MG63 (cell line): ENCODE results near the gene PKDREJ. TPM values are rescaled to one million over a fixed set of nuclear protein-coding genes. Genes with fewer than 3 reads are reported as not detected.

Experiments
- DNase-seq: peaks from one replicate; pipeline ENCODE4 v3.0.0-alpha.2; 2020
- H3K27me3 ChIP-seq: fragments of 250-450 bp; sonication (Bioruptor Pico); 2 replicates; pipeline ENCODE4 v1.5.1; 2020; ENCODE audit warnings: mild to moderate bottlenecking, moderate library complexity
- H3K36me3 ChIP-seq: fragments of 250-450 bp; sonication (Bioruptor Pico); 2 replicates; pipeline ENCODE4 v1.5.1; 2020; ENCODE audit warnings: mild to moderate bottlenecking, moderate library complexity
- H3K4me3 ChIP-seq: fragments of 250-450 bp; sonication (Bioruptor Pico); 2 replicates; pipeline ENCODE4 v1.5.1; 2020; ENCODE audit warnings: mild to moderate bottlenecking, moderate library complexity
- H3K9me3 ChIP-seq: fragments of 250-450 bp; sonication (Bioruptor Pico); 2 replicates; pipeline ENCODE4 v1.5.1; 2020; ENCODE audit warnings: mild to moderate bottlenecking, moderate library complexity
- total RNA-seq: library from RNA; depleted of rRNA; stranded (reverse); fragments of >200 nt; shearing (Covaris generic); gene quantifications from 2 replicates; pipeline ENCODE4 v1.2.3, GENCODE V29; 2014; ENCODE audit warnings: low replicate concordance

Gene PKDREJ
- total RNA-seq, 1 experiment from 2014 or later: not detected

DNA sequence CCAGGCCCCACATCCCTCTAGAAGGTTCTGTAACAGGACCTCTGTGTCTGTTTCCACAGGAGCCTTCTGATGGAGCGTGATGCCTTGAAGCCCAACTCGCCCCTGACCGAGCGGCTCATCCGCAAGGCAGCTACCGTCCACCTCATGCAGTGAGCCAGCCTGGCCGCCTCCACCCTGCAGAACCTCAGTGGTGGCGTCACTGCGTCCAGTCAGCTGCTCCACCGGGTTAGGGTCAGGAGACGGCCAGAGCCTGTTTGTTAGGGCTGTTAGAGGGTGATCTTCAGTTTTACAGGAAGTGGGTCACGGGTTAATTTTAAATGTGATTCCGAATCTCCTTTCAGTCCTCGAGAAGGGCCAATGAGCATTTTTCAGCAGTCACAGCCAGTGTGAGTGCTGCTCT is 29.6 kb upstream of the PKDREJ start:
- Histone ChIP-seq H3K36me3 (peaks cover 8% of the 10 kb centered on the region; the same call in 1 of the 2 replicates), H3K9me3 (no peaks in the 10 kb centered on the region), H3K27me3 (no peaks in the 10 kb centered on the region), H3K4me3 (no peak overlapping the region)
- no peak for DNase-seq

DNA sequence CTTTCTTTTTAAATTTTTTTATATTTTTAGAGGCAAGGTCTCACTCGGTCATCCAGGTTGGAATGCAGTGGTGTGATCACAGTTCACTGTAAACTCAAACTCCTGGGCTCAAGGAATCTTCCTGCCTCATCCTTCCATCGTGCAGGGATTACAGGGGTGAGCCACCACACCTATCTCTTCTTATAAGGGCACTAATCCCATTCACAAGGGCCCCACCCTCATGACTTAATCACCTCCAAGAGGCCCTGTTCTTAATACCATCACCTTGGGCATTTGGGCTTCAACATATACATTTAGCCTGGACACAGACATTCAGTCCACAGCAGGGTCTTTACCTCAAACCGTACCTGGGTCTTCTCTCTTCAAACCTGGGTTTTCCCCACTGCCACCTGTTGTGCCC is 29.0 kb upstream of the PKDREJ start:
- no peak for DNase-seq
- H3K9me3 ChIP-seq: no peaks in the 10 kb centered on the region
- no peaks in the 10 kb centered on the region for H3K27me3 ChIP-seq
- peaks cover 2% of the 10 kb centered on the region; the same call in 1 of the 2 replicates for H3K36me3 ChIP-seq
- H3K4me3 ChIP-seq: no peak overlapping the region

DNA sequence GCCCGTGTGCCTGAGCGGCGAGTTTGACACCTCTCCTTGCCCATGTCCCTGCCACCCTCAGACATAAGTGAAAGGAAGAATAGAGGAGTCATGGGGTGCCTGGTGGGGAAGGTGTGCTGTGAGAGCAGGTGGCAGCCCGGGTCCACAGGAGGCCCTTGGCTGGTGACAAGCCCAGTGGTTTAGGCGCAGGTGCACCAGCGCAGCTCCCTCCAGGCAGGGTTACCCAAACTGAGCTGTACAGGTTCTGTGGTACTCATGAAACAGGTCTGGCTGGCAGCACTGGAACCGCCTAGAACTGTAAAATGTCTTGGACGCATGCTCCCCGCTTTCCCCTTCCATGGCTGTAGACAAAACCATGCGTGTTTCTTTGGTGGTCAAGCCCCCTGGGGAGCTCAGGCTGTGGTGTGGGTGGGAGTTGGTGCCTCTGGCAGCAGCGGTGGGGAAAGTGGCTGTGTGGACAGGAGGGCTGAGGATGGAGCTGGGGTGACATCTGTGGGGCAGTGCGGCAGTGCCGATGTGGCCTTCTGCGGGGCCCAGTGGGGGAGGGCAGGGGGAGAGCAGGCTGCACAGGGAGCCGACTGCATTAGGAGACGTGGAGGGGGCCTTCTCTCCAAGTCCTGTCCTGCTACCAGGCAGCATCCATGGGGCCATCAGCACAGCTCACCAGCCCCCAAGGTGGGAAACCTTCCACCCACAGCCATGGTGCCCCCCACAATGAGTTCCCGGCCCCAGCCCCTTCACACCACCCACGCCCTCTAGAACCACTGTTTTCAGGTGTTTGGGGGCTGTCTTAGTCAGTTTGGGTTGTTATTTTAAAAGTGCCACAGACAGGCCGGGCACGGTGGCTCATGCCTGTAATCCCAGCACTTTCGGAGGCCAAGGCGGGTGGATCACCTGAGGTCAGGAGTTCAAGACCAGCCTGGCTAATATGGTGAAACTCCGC is 28.0 kb upstream of the PKDREJ start:
- H3K9me3 ChIP-seq: no peaks in the 10 kb centered on the region
- no peaks in the 10 kb centered on the region for H3K27me3 ChIP-seq
- H3K4me3 ChIP-seq: no peak overlapping the region
- DNase-seq: no peak
- H3K36me3 ChIP-seq: peaks cover 2% of the 10 kb centered on the region; the same call in 1 of the 2 replicates

DNA sequence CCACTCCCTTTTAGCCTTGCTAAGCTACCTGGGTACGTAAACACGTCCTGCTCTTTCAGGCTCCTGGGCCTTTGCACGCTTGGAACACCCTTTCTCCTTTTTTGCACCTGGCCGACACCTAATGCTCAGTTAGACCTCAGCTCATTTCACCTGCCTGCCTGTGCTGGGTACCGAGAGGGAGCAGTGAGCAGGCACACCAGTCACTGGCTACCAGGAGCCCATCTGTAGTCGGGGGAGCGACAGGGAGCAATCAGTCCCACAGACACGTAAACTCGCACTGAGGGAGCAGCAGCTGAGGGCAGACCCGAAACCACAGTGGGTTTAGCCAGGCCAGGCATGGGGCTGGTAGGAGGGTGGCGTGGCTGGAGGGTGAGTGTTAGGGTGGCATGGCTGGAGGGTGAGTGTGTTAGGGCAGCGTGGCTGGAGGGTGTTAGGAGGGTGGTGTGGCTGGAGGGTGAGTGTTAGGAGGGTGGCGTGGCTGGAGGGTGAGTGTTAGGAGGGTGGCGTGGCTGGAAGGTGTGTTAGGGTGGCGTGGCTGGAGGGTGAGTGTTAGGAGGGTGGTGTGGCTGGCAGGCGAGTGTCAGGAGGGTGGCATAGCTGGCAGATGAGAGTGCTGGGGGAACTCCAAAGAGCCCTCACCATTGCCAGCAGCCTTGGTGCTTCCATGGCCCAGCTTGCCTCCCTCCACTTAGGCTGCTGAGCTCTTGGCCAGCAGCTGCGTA is 27.1 kb upstream of the PKDREJ start:
- no peaks in the 10 kb centered on the region for H3K9me3 ChIP-seq
- DNase-seq: no peak

DNA sequence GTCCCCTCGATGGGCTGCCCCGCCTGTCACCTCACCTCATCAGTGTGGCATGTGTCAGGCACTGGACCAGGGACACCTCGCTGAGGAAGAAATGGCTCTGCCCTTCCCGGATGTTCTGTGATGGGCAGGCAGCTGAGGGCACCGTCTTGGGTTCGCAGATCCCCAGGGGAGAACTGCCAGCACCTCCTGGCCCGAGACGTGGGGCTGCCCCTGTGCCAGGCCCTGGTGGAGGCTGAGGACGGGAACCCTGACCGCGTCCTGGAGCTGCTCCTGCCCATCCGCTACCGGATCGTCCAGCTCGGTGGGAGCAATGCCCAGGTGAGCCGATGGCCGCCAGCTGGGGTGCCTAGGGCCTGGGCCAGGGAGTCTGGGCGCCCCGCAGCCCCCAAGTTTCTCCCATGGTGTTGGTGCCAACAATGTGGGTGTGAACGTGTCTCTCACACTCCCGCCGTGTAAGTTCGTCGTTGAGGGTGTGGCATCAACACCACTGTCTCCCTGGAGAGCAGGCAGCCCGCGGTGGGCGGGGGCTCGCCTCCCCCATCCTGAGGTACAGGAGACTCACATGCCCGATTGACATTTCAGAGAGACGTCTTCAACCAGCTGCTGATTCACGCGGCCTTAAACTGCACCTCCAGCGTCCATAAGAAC is 26.2 kb upstream of the PKDREJ start:
- no peak for DNase-seq
- peaks cover 10% of the 10 kb centered on the region for H3K36me3 ChIP-seq
- no peaks in the 10 kb centered on the region for H3K9me3 ChIP-seq
- no peaks in the 10 kb centered on the region for H3K27me3 ChIP-seq
- no peak overlapping the region for H3K4me3 ChIP-seq

More for the DNA sequence above, 27.1 kb upstream of the PKDREJ start:
- H3K36me3 ChIP-seq: peaks cover 5% of the 10 kb centered on the region
- H3K27me3 ChIP-seq: no peaks in the 10 kb centered on the region
- no peak overlapping the region for H3K4me3 ChIP-seq

DNA sequence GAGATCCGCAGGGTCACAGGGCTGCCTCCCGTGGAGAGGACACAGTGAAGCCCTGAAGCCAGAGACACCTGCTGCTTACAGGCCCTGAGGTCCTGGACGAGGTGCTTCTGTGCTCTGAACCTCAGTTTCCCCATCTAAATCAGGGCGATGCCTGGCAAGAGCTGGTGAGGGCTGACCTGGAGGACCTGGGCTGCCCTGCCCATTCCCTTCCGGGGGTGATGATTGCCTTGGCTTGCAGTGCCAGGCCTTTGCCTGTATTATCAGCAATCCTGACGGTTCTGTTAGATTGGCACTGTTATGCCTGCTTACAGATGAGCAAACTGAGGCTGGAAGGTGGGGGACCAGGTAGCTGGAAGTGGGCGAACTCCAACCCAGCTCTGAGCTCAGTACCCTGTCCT is 25.7 kb upstream of the PKDREJ start:
- H3K9me3 ChIP-seq: no peaks in the 10 kb centered on the region
- H3K4me3 ChIP-seq: no peak overlapping the region
- peaks cover 14% of the 10 kb centered on the region for H3K36me3 ChIP-seq
- no peak for DNase-seq
- H3K27me3 ChIP-seq: no peaks in the 10 kb centered on the region

DNA sequence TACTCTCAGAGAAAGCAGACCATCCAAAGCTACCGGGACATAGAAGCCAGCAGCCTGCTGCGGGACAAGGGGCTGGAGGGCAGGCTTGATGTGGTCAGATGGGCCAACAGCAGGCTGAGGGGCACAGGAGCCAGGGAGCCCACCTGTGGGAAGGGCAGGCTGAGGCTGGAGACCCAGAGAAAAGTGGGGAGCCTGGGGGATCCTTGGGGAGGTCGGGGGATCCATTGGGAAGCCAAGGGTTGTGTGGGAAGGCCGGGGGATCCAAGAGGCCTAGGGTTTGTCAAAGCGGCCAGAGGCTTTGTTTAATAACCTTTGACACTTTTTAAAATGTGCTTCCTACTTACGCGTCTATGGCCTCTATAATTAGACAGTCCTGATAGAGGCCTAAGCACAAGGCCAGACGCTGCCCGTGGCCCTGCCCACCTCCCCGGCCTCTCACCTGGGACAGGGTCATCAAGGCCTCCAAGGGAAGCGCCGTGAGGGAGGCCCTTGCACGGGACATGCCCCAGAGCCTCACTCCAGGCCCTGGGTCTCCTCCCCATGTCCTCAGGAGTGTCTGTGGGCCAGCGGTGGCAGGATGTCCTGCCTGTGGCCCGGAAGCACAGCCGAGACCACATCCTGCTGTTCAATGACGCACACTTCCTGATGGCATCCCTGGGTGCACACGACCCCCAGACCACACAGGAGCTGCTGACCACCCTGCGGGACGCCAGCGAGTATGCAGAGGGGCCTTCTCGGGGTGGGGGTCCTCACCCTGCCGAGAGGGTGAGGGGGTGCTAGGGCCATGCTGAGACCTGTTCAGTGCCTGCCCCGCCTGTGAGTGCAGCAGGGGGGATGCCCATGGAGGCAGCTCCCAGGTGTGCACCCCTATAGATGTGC is 25.0 kb upstream of the PKDREJ start:
- Histone ChIP-seq H3K9me3 (no peaks in the 10 kb centered on the region), H3K36me3 (peaks cover 14% of the 10 kb centered on the region), H3K27me3 (no peaks in the 10 kb centered on the region), H3K4me3 (no peak overlapping the region)
- DNase-seq: no peak

DNA sequence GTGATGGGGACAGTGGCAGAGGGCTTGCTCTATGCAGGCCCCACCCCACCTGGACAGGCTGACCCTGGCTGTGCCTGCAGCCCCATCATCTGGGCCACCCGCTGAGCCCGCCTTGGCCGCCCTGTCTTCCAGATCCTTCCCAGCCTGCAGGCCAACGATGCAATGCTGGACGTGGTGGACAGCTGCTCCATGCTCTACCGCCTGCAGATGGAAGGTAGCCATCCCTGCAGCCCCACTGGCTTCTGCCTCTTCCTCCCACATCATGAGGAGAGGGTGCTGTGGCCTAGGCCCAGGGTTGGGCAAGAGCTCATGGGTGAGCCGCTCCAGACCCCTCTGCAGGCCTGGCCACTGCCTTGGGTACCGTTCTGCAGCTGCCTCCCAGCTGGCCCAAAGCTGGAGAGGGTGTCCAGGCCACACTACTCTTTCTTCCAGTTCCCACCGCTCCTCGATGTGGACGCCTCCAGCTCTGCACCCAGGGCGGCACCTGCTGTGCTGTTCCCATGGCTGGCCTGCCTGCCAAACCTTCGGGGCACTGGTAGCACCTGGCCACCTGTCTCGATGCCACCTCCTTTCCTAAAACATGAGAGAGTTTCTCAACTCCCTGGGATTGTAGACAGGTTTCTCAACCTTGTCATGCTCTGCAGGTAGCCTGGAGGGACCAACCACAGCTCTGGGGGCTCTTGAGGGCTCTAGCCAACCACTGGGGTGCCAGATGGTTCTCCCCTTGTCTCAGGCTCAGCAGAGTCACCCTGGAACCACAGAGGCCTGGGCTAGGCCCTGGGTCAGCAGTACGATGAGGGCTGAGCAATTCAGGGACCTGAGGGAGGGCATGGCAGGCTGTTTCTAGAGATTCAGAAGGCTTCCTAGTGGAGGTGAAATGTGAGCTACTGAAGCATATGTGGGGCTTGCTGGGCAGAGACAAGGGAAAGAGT is 24.1 kb upstream of the PKDREJ start:
- Histone ChIP-seq H3K9me3 (no peaks in the 10 kb centered on the region), H3K27me3 (no peaks in the 10 kb centered on the region), H3K4me3 (no peak overlapping the region), H3K36me3 (peaks cover 14% of the 10 kb centered on the region)
- no peak for DNase-seq

DNA sequence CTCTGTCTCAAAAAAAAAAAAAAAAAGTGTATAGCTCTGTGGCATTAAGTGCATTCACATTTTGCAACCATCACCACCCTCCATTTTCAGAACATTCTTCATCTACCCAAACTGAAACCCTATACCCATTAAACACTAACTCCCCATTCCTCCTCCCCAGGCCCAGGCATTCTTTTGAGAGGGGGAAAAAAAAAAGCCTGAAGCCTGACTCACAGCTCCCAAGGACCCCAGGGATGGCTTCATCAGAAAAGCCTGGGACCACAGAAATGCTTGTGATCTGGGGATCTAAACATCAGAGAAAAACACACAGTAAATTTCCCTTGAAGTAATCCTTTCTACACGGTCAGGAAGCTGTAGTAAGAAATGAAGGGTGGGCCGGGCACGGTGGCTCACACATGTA is 22.9 kb upstream of the PKDREJ start:
- Histone ChIP-seq H3K27me3 (no peaks in the 10 kb centered on the region), H3K4me3 (no peak overlapping the region), H3K36me3 (peaks cover 14% of the 10 kb centered on the region), H3K9me3 (no peaks in the 10 kb centered on the region)
- DNase-seq: no peak

DNA sequence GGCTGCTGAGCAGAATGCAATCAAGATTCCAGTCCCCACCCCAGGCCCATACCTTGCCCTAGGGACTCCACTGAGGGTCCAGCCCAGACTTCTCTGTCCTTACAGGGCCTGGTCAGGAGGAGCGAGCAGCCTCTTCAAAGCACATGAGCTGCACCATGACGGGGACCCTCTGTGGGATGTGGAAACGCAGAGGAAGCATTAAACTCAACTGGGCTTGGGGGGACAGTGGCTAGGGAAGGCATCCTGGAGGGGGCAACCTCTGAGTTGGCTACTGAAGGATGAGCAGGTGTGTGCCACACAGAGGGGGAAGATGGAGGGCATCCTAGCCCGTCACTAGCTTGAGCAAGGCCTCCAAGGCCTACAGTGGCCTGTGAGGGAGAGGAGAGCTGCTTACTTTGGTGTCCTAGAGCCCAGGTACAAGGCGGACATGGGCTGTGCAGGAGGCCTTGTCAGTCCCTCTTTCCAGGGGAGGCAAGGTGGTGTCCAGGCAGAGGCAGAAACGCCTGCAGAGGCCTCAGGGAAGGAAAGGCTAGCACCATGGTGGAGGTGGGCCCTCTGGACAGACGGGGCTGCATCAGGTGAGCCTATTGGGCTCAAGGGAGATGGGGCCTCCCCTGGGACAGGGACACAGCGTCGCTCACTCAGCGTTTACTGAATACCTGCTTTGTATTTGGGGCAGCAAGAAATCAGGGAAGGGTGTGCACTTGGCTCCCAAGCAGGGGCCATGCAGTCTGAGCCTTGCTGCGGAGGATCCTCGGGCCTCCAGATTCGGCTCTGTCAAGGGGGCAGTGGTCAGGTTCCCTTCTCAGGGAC is 18.9 kb upstream of the PKDREJ start:
- Histone ChIP-seq H3K36me3 (peaks cover 26% of the 10 kb centered on the region), H3K9me3 (no peaks in the 10 kb centered on the region), H3K27me3 (no peaks in the 10 kb centered on the region), H3K4me3 (no peak overlapping the region)
- no peak for DNase-seq

DNA sequence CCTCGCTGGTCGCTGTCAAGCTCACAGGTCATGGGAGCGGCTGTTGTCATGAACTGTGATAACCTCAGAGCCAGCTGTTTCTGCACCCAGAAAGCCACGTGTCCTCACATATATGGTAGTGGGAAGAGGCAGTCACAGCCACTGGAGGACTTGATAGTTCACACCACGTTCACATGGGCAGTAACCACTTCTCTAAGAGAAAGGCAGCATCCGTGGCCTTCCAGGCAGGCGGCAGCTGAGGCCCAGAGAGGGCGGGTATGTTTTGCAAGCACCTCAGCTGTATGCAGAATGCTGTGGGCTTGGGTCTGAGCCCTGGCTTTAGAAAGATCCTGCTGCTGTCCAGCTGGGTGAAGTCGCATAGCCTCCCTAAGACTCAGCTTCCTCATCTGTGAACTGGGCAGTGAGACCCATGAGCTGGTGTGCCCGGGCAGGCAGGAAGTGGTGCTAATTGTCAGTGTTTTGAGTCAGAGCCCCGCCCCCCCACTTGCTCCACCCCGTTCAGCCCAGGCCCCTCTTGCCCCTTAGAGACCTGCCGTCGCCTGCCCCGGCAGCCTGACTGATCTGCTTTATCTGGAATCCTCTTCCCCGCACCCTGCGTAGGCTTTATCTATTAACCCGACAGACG is 18.0 kb upstream of the PKDREJ start:
- DNase-seq: no peak
- Histone ChIP-seq H3K4me3 (no peak overlapping the region), H3K36me3 (peaks cover 32% of the 10 kb centered on the region)

DNA sequence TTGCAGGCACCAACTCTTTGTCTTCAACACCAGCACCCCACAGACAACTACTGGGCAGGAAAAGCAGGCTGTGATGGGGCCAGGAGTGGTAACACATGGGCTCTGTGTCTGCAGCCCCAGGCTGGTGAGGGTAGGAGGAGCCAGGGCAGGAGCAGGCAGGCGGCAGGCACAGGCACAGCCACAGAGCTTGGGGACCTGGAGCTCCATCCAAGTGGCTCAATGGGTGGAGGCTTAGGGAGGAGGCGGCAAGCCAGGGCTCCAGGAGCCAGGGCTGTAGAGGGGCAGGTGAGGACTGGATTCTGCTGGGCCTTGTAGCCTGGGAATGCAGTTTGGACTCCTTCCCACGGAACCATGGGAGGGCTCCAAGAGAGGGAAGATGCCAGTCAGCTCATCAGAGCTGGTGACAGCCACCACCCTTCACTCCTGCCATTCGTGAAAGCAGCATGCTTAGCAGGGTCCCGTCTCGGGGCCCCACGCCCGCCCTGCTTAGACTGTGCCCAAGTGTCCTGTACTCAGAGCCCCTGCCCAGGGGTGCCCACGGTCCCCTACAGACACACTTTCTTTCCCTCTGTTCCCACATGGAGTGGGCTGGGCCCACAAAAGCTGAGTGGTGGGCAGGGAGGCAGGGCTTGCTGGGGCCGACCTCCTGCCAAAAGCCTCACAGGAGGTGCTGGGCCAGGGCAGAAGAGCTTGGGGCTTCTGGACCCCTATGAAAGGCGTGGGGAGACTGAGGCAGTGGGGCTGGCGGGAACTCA is 17.1 kb upstream of the PKDREJ start:
- no peaks in the 10 kb centered on the region for H3K27me3 ChIP-seq
- H3K9me3 ChIP-seq: no peaks in the 10 kb centered on the region
- no peak overlapping the region for H3K4me3 ChIP-seq
- peaks cover 37% of the 10 kb centered on the region for H3K36me3 ChIP-seq
- DNase-seq: no peak

More for the DNA sequence above, 18.0 kb upstream of the PKDREJ start:
- no peaks in the 10 kb centered on the region for H3K27me3 ChIP-seq
- no peaks in the 10 kb centered on the region for H3K9me3 ChIP-seq

DNA sequence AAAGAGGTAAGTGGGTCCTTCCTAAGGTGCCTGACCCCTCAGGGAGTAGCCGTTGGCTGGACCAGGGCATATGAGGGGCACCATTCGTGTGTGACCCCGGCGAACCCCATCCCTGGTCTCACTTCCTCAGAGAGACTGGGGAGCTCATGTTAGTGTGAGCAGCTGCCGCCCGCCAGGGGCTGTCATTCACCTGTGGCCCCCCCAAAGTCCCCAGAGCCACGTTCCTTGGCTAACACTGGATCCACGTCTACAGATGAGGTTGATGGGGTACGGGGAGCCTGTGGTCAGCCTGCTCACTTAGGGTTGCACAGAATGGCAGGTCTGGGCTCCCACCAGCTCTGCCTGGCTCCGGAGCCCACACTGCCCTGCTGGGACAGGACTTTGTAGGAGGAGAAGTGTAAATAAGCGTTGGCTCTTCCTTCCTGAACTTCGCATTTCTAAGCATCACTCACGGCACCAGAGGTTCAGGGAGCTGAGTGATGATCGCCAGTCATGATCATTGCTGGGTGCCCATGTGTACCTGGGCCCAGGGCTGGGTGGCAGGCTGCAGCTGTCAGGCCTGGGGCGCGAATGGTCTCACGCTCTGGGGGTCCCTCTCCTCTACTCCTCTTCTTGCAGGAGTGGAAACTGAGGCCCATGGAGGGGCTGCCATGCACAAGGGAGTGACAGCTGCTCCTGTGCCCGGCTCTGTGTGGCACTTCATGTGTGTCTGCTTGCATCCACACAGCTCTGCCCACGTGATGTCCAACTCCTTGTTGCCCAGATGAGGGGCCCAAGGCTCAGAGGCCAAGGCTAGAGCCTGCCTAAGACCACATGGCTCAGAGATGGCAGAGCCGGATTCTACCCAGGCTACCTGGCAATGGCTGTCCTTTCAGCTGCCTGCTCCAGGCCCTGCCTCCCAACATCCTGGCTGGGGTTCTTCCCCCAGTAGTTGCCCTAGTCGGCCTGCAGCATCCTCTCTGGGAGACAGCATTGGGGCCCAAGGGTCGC is 15.8 kb upstream of the PKDREJ start:
- Histone ChIP-seq H3K36me3 (peaks cover 37% of the 10 kb centered on the region), H3K27me3 (no peaks in the 10 kb centered on the region), H3K9me3 (no peaks in the 10 kb centered on the region), H3K4me3 (no peak overlapping the region)
- no peak for DNase-seq
